Ovary (tissue), 3 donors: Measurements from ENCODE around the gene C11orf91.

Experiments
- EP300 ChIP-seq: sonication (generic); formaldehyde crosslinking; IDR thresholded peaks from one replicate; pipeline ENCODE4 v1.6.1; 2017; ENCODE audit warnings: antibody characterized with exemption
- POLR2A ChIP-seq: fragments of 450-650 bp; IDR thresholded peaks from one replicate; pipeline ENCODE4 v1.6.1; 2017; ENCODE audit warnings: antibody characterized with exemption, mild to moderate bottlenecking, moderate library complexity
- TF ChIP-seq, protein P1 (sequence below), 3 donors: fragments of 450-650 bp in 2 of 3; fragments of 200-600 bp in 1 of 3; IDR thresholded peaks; one replicate each; pipeline versions ENCODE4 v1.5.1 to v1.8.0; 2016 to 2022; ENCODE audit warnings: antibody characterized with exemption in 3 of 3, mild to moderate bottlenecking in 1 of 3
- donor health status: DM: no; HTN: no; CAD: no.

DNA sequence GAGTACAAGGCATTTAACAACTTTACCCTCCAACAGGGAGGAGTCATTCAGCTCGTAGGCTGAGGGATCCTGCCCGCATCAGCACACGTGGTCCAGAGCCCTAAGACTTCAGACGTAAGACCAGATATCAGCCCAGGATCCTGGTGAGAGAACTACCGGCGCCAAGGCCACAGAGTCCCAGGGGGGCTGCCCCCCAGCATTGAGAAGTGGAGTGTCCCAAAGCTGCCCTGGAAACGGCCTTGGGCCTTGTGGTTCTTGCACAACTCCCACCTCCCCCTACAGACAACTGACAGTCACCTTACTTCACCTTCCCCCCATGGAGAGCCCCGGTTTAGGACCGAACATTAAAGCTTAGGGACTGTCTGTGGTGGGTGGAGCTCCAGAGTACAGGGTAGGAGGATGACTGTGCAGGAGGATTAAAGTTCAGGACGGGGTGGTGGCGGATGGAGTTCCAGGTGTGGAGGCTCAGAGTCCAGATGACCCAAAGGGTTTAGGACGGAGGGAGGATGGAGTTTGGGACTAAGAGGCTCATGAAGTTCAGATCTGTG is 1.0 kb downstream of the C11orf91 start:
- TF ChIP-seq, protein P1, sequence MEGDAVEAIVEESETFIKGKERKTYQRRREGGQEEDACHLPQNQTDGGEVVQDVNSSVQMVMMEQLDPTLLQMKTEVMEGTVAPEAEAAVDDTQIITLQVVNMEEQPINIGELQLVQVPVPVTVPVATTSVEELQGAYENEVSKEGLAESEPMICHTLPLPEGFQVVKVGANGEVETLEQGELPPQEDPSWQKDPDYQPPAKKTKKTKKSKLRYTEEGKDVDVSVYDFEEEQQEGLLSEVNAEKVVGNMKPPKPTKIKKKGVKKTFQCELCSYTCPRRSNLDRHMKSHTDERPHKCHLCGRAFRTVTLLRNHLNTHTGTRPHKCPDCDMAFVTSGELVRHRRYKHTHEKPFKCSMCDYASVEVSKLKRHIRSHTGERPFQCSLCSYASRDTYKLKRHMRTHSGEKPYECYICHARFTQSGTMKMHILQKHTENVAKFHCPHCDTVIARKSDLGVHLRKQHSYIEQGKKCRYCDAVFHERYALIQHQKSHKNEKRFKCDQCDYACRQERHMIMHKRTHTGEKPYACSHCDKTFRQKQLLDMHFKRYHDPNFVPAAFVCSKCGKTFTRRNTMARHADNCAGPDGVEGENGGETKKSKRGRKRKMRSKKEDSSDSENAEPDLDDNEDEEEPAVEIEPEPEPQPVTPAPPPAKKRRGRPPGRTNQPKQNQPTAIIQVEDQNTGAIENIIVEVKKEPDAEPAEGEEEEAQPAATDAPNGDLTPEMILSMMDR (IDR thresholded peaks at IDR 0.05): no peak
- no peak for TF ChIP-seq POLR2A
- TF ChIP-seq EP300: no peak
